RCC 7860 (cell line): Measurements from ENCODE around the gene PRAC1.
"Not testable (repeated sequence)": the region's sequence is repeated elsewhere in the genome, so short reads cannot be mapped to it uniquely, and the experiment has no call there.

ENCODE experiments used
- DNase-seq: peaks from one replicate; pipeline ENCODE4 v3.0.0-alpha.2; 2015; ENCODE audit warnings: low spot score
- FAIRE-seq: peaks from 2 replicates; lab custom pipeline; 2012; peaks lifted over from hg19 to GRCh38; lab: Jason Lieb, UNC

PRAC1 gene

GRCh38 chr17:48727415-48728175 is 5.3 kb upstream of the PRAC1 start:
- no peak for DNase-seq
- FAIRE-seq = no peak

- no peak for FAIRE-seq
- DNase-seq = no peak
Measured at GRCh38 chr17:48726916-48727286, 4.6 kb upstream of the PRAC1 start.

- FAIRE-seq = no peak
- no peak for DNase-seq
Measured at GRCh38 chr17:48726114-48726915, 4.0 kb upstream of the PRAC1 start.

GRCh38 chr17:48725288-48726064 is 3.2 kb upstream of the PRAC1 start:
- DNase-seq (no peak), FAIRE-seq (no peak)

GRCh38 chr17:48725004-48725287 is 2.6 kb upstream of the PRAC1 start:
- no peak for FAIRE-seq
- no peak for DNase-seq

- peak; percentile 50 for DNase-seq
- peak; percentile 51 for FAIRE-seq
Measured at GRCh38 chr17:48724251-48725003, 2.1 kb upstream of the PRAC1 start.

DNA sequence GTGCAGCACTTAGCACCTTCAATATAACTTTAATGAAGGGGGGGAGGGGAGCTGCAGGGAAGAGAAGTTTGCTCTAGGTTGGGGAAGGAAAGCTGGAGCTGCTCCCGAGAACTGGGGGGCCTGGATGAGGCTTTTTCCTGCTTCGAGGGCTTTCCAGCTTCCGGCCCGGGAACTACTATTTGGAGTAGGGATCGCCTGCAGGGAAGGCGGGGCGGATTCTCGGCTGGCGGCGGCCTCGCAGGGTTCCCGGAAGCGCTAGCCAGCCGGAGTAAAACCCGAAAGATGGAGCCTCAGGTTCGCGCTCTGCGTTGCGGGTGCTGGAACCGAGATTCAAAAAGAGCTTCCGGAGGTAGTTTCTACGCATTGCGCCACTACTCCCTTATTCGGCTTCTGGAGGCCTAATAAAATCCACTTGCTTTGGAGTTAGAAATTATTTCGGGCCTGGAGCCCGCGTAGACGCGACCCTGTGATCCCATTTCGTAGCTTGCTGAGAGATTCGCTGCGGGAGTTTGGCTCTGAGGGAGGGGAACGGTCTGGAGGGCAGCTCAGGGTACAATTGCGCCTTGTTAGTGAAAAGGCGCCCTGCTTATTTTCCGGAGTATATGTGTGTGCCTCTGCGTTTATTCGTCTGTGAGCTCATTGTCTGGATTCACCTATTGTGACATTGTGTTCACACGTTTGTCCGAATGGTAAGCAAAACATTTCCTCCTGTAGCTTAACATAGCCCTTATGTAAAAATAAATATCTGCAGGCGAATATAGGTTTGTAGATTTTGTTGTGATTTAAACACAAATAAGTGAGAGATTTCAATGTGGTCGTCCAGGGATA is 1.3 kb upstream of the PRAC1 start:
- FAIRE-seq = no peak
- no peak for DNase-seq

DNA sequence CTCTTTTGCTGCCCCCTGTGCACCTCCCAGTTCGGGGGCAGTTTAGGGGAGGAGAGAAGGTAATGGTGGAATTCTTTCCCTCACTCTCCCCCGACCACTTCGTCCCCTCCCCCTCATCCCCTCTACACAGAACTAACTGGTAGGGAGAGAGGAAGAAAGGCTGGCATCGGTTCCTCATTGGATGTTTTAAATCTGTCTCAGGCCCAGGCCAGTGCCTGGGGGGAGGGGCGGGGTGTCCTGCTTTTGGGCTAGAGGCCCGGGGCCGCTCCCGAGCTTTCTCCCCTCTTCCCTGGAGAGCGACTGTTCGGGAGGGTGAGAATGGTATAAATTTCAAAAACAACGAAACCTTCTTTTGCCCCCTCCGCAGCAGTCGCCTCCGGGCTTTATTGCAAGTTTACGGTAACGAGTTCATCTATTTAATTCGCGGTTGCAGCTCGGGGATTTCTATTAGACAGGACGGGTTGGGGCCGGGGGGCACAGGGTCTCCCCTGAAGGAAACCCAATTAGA is 651 bp upstream of the PRAC1 start, which contains the start of gene PRAC2:
TSS of gene PRAC2 (plus strand) at position 271 of the 508 bp plus-strand sequence. CDS start 1,226 bp downstream, outside the sequence.
- no peak for FAIRE-seq
- no peak for DNase-seq

DNA sequence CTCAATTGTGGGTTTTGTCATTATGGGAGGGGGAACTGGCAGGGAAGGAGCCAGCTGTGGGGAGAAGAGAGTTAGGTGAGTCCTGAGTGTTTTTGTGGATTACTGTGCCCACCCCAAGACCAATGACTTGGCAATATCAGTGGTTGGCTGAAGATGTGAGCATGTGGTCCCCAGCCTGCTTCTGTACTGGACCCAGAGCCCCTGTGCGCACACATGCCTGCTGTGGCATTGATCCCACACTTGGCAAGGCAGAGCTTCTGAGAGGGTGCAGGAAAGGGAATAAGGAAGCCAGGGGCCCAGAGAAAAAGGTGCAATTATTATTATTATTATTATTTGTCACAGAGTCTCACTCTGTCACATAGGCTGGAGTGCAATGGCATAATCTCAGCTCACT is 1.3 kb downstream of the PRAC1 start:
- no peak for DNase-seq
- FAIRE-seq = no peak

- DNase-seq = no peak
- no peak for FAIRE-seq
Measured at GRCh38 chr17:48720266-48721008, 1.9 kb downstream of the PRAC1 start.

DNA sequence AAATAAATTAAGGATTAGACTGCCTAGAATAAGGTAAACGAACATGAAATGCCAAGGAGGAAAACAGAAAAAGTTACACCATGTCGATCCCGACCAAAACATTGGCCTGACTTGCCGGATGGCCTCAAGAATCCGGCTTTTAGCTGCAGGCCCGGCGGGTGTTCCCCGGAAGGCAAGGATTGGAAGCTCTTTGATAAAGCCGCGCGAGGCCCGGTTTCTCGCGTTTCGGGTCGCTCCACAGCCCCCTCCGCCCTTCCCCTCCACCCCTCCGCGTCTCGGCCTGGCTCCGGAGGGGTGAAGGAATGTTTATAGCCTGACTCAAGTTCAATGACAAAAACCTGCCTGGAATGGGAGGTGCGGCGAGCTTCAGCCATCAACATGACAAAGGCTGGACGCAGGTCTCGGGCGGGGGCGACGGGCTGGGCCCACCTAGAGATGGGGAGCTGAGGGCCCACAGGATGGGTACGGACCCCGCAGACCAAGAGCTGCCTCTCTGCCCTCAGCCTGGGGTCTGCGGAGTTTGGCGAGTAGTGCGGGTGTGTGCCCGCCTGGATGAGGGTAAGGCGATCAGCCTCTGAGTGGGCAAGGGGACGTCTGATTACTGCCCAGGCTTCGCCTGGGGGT is 2.6 kb downstream of the PRAC1 start:
- FAIRE-seq (no peak), DNase-seq (no peak)

GRCh38 chr17:48718761-48719641 is 3.3 kb downstream of the PRAC1 start:
- no peak for FAIRE-seq
- no peak for DNase-seq

GRCh38 chr17:48718227-48718760 is 4.0 kb downstream of the PRAC1 start:
- DNase-seq (no peak), FAIRE-seq (no peak)

- FAIRE-seq = no peak
- no peak for DNase-seq
Measured at GRCh38 chr17:48717367-48718226, 4.7 kb downstream of the PRAC1 start.

- not testable (repeated sequence) for FAIRE-seq, DNase-seq
Measured at GRCh38 chr17:48716549-48716948, 5.8 kb downstream of the PRAC1 start.
